OCI-LY7 (cell line): ENCODE results near the gene GPR132. TPM values are rescaled to one million over a fixed set of nuclear protein-coding genes. Genes with fewer than 3 reads are reported as not detected.

Source experiments
- BruUV-seq: library from RNA; stranded (reverse); fragments of 400-500 nt; replicated peaks from 2 replicates; lab custom pipeline; 2021; lab: Mats Ljungman, UMichigan
- CTCF ChIA-PET: fragments of 300-600 bp; sonication (Branson Sonifier 250); formaldehyde crosslinking; loops from one replicate; lab custom pipeline; 2022; ENCODE audit warnings: antibody characterized with exemption; ENCODE audit not compliant: unreplicated experiment; lab: Charles Lee
- POLR2A ChIA-PET: fragments of 300-600 bp; sonication (Branson Sonifier 250); formaldehyde crosslinking; loops from one replicate; lab custom pipeline; 2022; ENCODE audit warnings: antibody characterized with exemption; lab: Charles Lee
- DNase-seq: peaks from one replicate; pipeline ENCODE4 v3.0.0-alpha.2; 2015; ENCODE audit warnings: low spot score
- H2AFZ ChIP-seq: fragments of 200-600 bp; sonication (generic), shearing (Covaris generic); 2 replicates; pipeline ENCODE4 v1.6.1; 2014; ENCODE audit warnings: mild to moderate bottlenecking, antibody characterized with exemption, low read length, moderate library complexity
- H3K27ac ChIP-seq: fragments of 200-600 bp; sonication (generic); 2 replicates; pipeline ENCODE4 v1.5.1; 2014; ENCODE audit warnings: mixed run types, low read depth, mild to moderate bottlenecking, moderate library complexity, low read length, inconsistent platforms; ENCODE audit not compliant: poor library complexity, severe bottlenecking
- H3K36me3 ChIP-seq: fragments of 200-600 bp; sonication (generic); 2 replicates; pipeline ENCODE4 v1.6.1; 2014; ENCODE audit warnings: mild to moderate bottlenecking, antibody characterized with exemption, low read length, moderate library complexity, mixed read lengths; ENCODE audit not compliant: insufficient read depth
- H3K4me1 ChIP-seq: fragments of 200-600 bp; sonication (generic); 2 replicates; pipeline ENCODE4 v1.5.1; 2014; ENCODE audit warnings: mild to moderate bottlenecking, low read length; ENCODE audit not compliant: insufficient read depth, poor library complexity, severe bottlenecking
- H3K4me2 ChIP-seq: fragments of 200-600 bp; sonication (generic); 2 replicates; pipeline ENCODE4 v1.6.1; 2014; ENCODE audit warnings: mild to moderate bottlenecking, low read length
- H3K4me3 ChIP-seq: fragments of 200-600 bp; sonication (generic); 2 replicates; pipeline ENCODE4 v1.5.1; 2014; ENCODE audit warnings: mild to moderate bottlenecking, low read depth, low read length; ENCODE audit not compliant: poor library complexity, severe bottlenecking
- H3K79me2 ChIP-seq: fragments of 200-600 bp; sonication (generic); 2 replicates; pipeline ENCODE4 v1.6.1; 2016; ENCODE audit warnings: low read depth, mild to moderate bottlenecking, low read length, moderate library complexity, mixed read lengths; ENCODE audit not compliant: insufficient read depth
- H3K9me2 ChIP-seq: fragments of 200-600 bp; sonication (generic); 2 replicates; pipeline ENCODE4 v1.6.1; 2016; ENCODE audit warnings: mild to moderate bottlenecking, low read length, mixed read lengths; ENCODE audit not compliant: insufficient read depth
- H3K9me3 ChIP-seq: fragments of 200-600 bp; sonication (generic); 2 replicates; pipeline ENCODE4 v1.6.1; 2014; ENCODE audit warnings: mild to moderate bottlenecking, mixed run types, low read length, mixed read lengths
- H4K20me1 ChIP-seq: fragments of 200-600 bp; sonication (generic); 2 replicates; pipeline ENCODE4 v1.6.1; 2014; ENCODE audit warnings: mild to moderate bottlenecking, antibody characterized with exemption, low read length, moderate library complexity, mixed read lengths; ENCODE audit not compliant: insufficient read depth
- EZH2phosphoT487 ChIP-seq: fragments of 200-600 bp; sonication (generic); IDR thresholded peaks from 2 replicates; pipeline ENCODE4 v1.6.1; 2018; ENCODE audit warnings: low read depth, borderline replicate concordance, mild to moderate bottlenecking, mixed run types, antibody characterized with exemption, low read length, moderate library complexity, mixed read lengths
- intact Hi-C: fragments of 100-400 bp; cut with micrococcal nuclease; formaldehyde crosslinking; loops from one replicate; pipeline ENCODE4 v1.10.0; 2022; ENCODE audit not compliant: unreplicated experiment
- total RNA-seq, 2 experiments: library from RNA; depleted of rRNA in 1 of 2; stranded (reverse); fragments of >200 nt in 1 of 2; shearing (Covaris generic) in 1 of 2; gene quantifications; 2 replicates each; pipeline ENCODE4 v1.2.3, GENCODE V29; 2014 to 2022
- TF ChIP-seq, protein P1 (sequence below): fragments of 200-600 bp; sonication (generic); conservative IDR thresholded peaks from 2 replicates; pipeline ENCODE4 v1.5.1; 2014; ENCODE audit warnings: mild to moderate bottlenecking, antibody characterized with exemption, low read length, moderate library complexity, mixed read lengths

The GPR132 gene
- total RNA-seq, 2 experiments from 2014 or later = 1.0 to 3.0 TPM

DNA sequence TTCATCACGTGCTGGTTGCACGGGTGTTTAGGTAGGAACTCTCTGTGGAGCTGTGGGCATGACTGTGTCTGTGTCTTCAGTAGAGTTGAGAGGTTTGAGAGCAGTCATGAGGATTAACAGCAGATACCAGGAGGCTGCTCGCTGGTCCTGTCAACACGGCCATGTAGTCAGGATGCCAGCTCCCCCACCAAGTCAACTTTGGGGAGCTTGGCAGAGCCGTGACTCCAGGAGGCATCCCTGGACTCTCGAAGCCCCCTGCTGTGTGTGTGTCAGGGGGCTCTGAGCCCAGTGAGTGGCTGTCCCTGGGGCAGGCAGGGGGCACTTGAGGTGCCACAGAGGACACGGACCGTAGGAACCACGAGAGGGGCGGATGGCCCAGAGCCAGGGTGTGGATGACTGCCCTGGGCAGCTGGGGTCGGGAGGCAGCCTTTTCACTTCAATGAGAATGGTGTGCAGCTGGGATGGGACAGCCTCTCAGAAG is 7.2 kb upstream of the GPR132 start:
- no peak overlapping the region for H3K4me2 ChIP-seq
- peaks cover 9% of the 10 kb centered on the region for H3K4me1 ChIP-seq
- H3K4me3 ChIP-seq = no peak overlapping the region
- DNase-seq = no peak
- POLR2A ChIA-PET = interaction anchor here (0.6 kb wide), 1 partner anchor 385 kb away, joined by 3 read pairs; no protein-coding TSS in a partner anchor
- CTCF ChIA-PET = no interaction called here
- no peaks in the 10 kb centered on the region for H3K9me2 ChIP-seq
- TF ChIP-seq EZH2phosphoT487 = no peak
- TF ChIP-seq, protein P1, sequence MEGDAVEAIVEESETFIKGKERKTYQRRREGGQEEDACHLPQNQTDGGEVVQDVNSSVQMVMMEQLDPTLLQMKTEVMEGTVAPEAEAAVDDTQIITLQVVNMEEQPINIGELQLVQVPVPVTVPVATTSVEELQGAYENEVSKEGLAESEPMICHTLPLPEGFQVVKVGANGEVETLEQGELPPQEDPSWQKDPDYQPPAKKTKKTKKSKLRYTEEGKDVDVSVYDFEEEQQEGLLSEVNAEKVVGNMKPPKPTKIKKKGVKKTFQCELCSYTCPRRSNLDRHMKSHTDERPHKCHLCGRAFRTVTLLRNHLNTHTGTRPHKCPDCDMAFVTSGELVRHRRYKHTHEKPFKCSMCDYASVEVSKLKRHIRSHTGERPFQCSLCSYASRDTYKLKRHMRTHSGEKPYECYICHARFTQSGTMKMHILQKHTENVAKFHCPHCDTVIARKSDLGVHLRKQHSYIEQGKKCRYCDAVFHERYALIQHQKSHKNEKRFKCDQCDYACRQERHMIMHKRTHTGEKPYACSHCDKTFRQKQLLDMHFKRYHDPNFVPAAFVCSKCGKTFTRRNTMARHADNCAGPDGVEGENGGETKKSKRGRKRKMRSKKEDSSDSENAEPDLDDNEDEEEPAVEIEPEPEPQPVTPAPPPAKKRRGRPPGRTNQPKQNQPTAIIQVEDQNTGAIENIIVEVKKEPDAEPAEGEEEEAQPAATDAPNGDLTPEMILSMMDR = no peak
- no peaks in the 10 kb centered on the region for H3K79me2 ChIP-seq
- H3K27ac ChIP-seq = no peak overlapping the region
- H4K20me1 ChIP-seq = no peaks in the 10 kb centered on the region
- H3K36me3 ChIP-seq = no peaks in the 10 kb centered on the region
- intact Hi-C loops = no loop called here
- no peaks in the 10 kb centered on the region for H3K9me3 ChIP-seq
- no peak overlapping the region for H2AFZ ChIP-seq
- no TSS peak for BruUV-seq

GRCh38 chr14:105071942-105072341 is 6.7 kb upstream of the GPR132 start:
- Histone ChIP-seq H4K20me1 (no peaks in the 10 kb centered on the region), H3K27ac (no peak overlapping the region), H3K36me3 (no peaks in the 10 kb centered on the region), H2AFZ (no peak overlapping the region), H3K4me1 (peaks cover 9% of the 10 kb centered on the region), H3K79me2 (no peaks in the 10 kb centered on the region), H3K9me2 (no peaks in the 10 kb centered on the region), H3K4me2 (no peak overlapping the region), H3K4me3 (no peak overlapping the region), H3K9me3 (no peaks in the 10 kb centered on the region)
- ChIA-PET CTCF (no interaction called here), POLR2A (no interaction called here)
- intact Hi-C loops = no loop called here
- no TSS peak for BruUV-seq
- TF ChIP-seq, protein P1 = no peak
- no peak for TF ChIP-seq EZH2phosphoT487
- no peak for DNase-seq

DNA sequence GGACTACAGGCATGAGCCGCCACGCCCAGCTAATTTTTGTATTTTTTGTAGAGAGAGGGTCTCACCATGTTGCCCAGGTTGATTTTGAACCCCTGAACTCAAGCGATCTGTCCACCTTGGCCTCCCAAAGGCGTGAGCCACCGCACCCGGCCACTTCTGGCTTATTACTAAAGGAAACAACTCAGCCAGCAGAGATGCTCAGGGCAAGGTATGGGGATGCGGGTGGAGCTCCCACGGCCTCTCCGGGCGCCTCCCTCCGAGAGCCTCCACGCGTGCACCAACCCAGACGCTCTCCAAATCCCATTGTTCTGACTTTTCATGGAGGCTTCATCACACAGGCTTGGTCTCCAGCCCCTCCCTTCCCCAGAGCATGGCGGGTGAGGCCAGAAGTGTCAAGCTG is 6.1 kb upstream of the GPR132 start:
- Histone ChIP-seq H3K27ac (no peak overlapping the region), H4K20me1 (no peaks in the 10 kb centered on the region), H2AFZ (no peak overlapping the region), H3K4me3 (no peak overlapping the region), H3K79me2 (no peaks in the 10 kb centered on the region), H3K4me2 (no peak overlapping the region), H3K4me1 (peaks cover 9% of the 10 kb centered on the region), H3K9me3 (no peaks in the 10 kb centered on the region), H3K9me2 (no peaks in the 10 kb centered on the region), H3K36me3 (no peaks in the 10 kb centered on the region)
- CTCF ChIA-PET = no interaction called here
- no peak for TF ChIP-seq EZH2phosphoT487
- TF ChIP-seq, protein P1 = no peak
- POLR2A ChIA-PET = no interaction called here
- intact Hi-C loops = no loop called here
- BruUV-seq = no TSS peak
- no peak for DNase-seq
